Stomach (tissue), 4 donors: ENCODE results near the gene TNS1.

Source experiments
- EP300 ChIP-seq: sonication (generic); formaldehyde crosslinking; IDR thresholded peaks from one replicate; pipeline ENCODE4 v1.6.1; 2017; ENCODE audit warnings: antibody characterized with exemption
- POLR2A ChIP-seq, 4 donors: fragments of 450-650 bp; IDR thresholded peaks; one replicate each; pipeline ENCODE4 v1.6.1; 2016; ENCODE audit warnings: antibody characterized with exemption in 4 of 4, control low read depth in 2 of 4, mild to moderate bottlenecking in 1 of 4, moderate library complexity in 1 of 4
- POLR2AphosphoS5 ChIP-seq, 3 donors: sonication (generic); formaldehyde crosslinking; IDR thresholded peaks; one replicate each; pipeline ENCODE4 v1.6.1; 2016; ENCODE audit warnings: antibody characterized with exemption in 3 of 3
- TF ChIP-seq, protein P1 (sequence below), 7 experiments: fragments of 450-650 bp in 4 of 7; fragments of 200-600 bp in 3 of 7; sonication (generic) in 3 of 7; IDR thresholded peaks; one replicate each; pipeline ENCODE4 v1.5.1; 2016 to 2019; ENCODE audit warnings: antibody characterized with exemption in 7 of 7, control low read depth in 2 of 7, mild to moderate bottlenecking in 1 of 7

DNA sequence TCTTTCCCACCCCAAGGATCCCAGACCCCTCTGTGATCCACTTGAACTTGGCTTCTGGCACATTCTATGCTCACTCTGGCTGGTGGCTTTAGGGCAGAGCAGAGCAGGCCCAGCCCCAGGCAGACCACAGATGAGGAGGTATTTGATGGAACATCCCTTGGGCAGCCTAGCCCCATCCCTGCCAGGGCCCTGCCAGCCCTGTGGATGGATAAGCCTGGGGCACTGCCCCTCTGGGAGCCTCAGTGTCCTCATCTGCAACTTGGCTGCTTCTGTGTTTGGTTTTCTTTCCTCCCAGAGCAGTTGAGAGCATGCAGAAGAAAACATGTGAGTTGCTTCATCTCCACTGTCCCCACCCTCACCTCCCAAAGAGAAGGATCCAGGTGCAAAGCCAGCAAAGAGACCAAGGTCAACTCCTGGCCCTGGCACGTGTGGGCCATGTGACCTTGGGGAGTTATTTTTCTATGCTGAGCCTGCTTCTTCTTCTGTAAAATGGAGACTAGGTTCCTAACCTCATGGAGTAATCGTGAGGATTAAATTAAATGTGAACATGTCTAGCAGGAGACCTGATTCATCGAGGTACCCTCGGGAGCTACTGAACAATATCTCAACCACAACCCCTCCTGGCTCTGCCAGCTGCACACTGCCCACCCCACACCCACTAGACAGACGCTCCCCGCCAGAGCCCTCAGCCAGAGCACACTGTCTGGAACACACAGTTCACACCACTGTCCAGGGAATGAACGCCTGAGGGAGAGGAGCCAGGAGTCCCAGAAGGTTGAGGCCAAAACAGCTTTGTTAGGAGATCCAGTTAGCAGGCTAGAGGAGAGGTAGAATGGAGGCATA lies 14.6 kb upstream of the TNS1 start:
- TF ChIP-seq POLR2A (IDR thresholded peaks at IDR 0.05) (no peak), EP300 (no peak), POLR2AphosphoS5 (IDR thresholded peaks at IDR 0.05) (no peak)
- TF ChIP-seq, protein P1, sequence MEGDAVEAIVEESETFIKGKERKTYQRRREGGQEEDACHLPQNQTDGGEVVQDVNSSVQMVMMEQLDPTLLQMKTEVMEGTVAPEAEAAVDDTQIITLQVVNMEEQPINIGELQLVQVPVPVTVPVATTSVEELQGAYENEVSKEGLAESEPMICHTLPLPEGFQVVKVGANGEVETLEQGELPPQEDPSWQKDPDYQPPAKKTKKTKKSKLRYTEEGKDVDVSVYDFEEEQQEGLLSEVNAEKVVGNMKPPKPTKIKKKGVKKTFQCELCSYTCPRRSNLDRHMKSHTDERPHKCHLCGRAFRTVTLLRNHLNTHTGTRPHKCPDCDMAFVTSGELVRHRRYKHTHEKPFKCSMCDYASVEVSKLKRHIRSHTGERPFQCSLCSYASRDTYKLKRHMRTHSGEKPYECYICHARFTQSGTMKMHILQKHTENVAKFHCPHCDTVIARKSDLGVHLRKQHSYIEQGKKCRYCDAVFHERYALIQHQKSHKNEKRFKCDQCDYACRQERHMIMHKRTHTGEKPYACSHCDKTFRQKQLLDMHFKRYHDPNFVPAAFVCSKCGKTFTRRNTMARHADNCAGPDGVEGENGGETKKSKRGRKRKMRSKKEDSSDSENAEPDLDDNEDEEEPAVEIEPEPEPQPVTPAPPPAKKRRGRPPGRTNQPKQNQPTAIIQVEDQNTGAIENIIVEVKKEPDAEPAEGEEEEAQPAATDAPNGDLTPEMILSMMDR (IDR thresholded peaks at IDR 0.05), result no peak
